ENCODE data around the gene TNNT3. TPM values are rescaled to one million over a fixed set of nuclear protein-coding genes. Genes with fewer than 3 reads are reported as not detected.
"Not testable (repeated sequence)": the region's sequence is repeated elsewhere in the genome, so short reads cannot be mapped to it uniquely, and the experiment has no call there.

TNNT3 gene
- not detected in 2 replicates for total RNA-seq

- no peak for DNase-seq (ENCODE audit: low read depth)
These were observed at the start of gene TNNT3 for GRCh38 chr11:1919391-1920127. TSS of gene TNNT3 (plus strand) at chr11:1919703. CDS start at chr11:1922875, 3,172 bp downstream.

- no peak for DNase-seq (ENCODE audit: low read depth)
These were observed 49.2 kb upstream of the TNNT3 start for GRCh38 chr11:1870326-1870696.

- no peak for DNase-seq (ENCODE audit: low read depth)
These were observed 48.6 kb upstream of the TNNT3 start for GRCh38 chr11:1870721-1871466.

- no peak for DNase-seq (ENCODE audit: low read depth)
These were observed 48.0 kb upstream of the TNNT3 start for GRCh38 chr11:1871531-1871930.

- DNase-seq (ENCODE audit: low read depth) = no peak
These were observed 47.1 kb upstream of the TNNT3 start for GRCh38 chr11:1872267-1872985.

- peak; percentile 8 for DNase-seq (ENCODE audit: low read depth)
These were observed 46.3 kb upstream of the TNNT3 start for GRCh38 chr11:1873048-1873812.

- DNase-seq (ENCODE audit: low read depth) = not testable (repeated sequence)
These were observed 45.7 kb upstream of the TNNT3 start for GRCh38 chr11:1873813-1874150.

- not testable (repeated sequence) for DNase-seq (ENCODE audit: low read depth)
These were observed 44.9 kb upstream of the TNNT3 start for GRCh38 chr11:1874441-1875092.

- no peak for DNase-seq (ENCODE audit: low read depth)
These were observed 44.2 kb upstream of the TNNT3 start for GRCh38 chr11:1875093-1875850.

- not testable (repeated sequence) for DNase-seq (ENCODE audit: low read depth)
These were observed 43.6 kb upstream of the TNNT3 start for GRCh38 chr11:1875851-1876301.

GRCh38 chr11:1876361-1877063 is 43.0 kb upstream of the TNNT3 start:
- DNase-seq (ENCODE audit: low read depth) = no peak

- DNase-seq (ENCODE audit: low read depth) = no peak
These were observed 42.0 kb upstream of the TNNT3 start for GRCh38 chr11:1877211-1878136.

GRCh38 chr11:1878137-1879031 is 41.1 kb upstream of the TNNT3 start:
- DNase-seq (ENCODE audit: low read depth) = no peak

GRCh38 chr11:1879342-1879940 is 40.1 kb upstream of the TNNT3 start:
- no peak for DNase-seq (ENCODE audit: low read depth)

GRCh38 chr11:1879941-1880720 is 39.4 kb upstream of the TNNT3 start:
- DNase-seq (ENCODE audit: low read depth) = no peak

GRCh38 chr11:1880746-1881441 is 38.6 kb upstream of the TNNT3 start:
- no peak for DNase-seq (ENCODE audit: low read depth)
